Activated CD8-positive, alpha-beta T cell treated with anti-CD3 and anti-CD28 coated beads for 36 hours (primary cell): ENCODE data around the gene GFPT1. TPM values are rescaled to one million over a fixed set of nuclear protein-coding genes. Genes with fewer than 3 reads are reported as not detected.

Source experiments
- ATAC-seq: fragments of 200-7000 bp; cut with Tn5 transposase; one replicate; pipeline ENCODE4 v1.10.0; 2021; ENCODE audit warnings: mild to moderate bottlenecking, moderate library complexity
- CTCF ChIA-PET: fragments of 350-600 bp; sonication (Branson Sonifier 250); formaldehyde crosslinking; loops from one replicate; lab custom pipeline; 2021; ENCODE audit warnings: antibody characterized with exemption; lab: Charles Lee
- POLR2A ChIA-PET: fragments of 350-600 bp; sonication (Branson Sonifier 250); formaldehyde crosslinking; loops from one replicate; lab custom pipeline; 2021; ENCODE audit warnings: antibody characterized with exemption; lab: Charles Lee
- DNase-seq: peaks from one replicate; pipeline ENCODE4 v3.0.0-alpha.2; 2020
- H3K27ac Mint-ChIP-seq: one replicate; pipeline ENCODE4 v1.8.0; 2021; ENCODE audit warnings: mild to moderate bottlenecking, mixed read lengths
- H3K27me3 Mint-ChIP-seq: one replicate; pipeline ENCODE4 v1.8.0; 2021; ENCODE audit warnings: mixed read lengths
- H3K36me3 Mint-ChIP-seq: one replicate; pipeline ENCODE4 v1.8.0; 2021; ENCODE audit warnings: low read depth, mixed read lengths
- H3K4me1 Mint-ChIP-seq: one replicate; pipeline ENCODE4 v1.8.0; 2021; ENCODE audit warnings: low read depth, mixed read lengths
- H3K4me3 Mint-ChIP-seq: one replicate; pipeline ENCODE4 v1.8.0; 2021; ENCODE audit warnings: mild to moderate bottlenecking, moderate library complexity, mixed read lengths
- H3K9me3 Mint-ChIP-seq: one replicate; pipeline ENCODE4 v1.8.0; 2021; ENCODE audit warnings: mixed read lengths
- intact Hi-C: fragments of 100-400 bp; cut with micrococcal nuclease; formaldehyde crosslinking; loops from one replicate; pipeline ENCODE4 v1.10.0; 2022
- total RNA-seq, 2 experiments: library from RNA; stranded (reverse); gene quantifications; one replicate each; pipeline ENCODE4 v1.2.3, GENCODE V29; 2021
- TF ChIP-seq, protein P1 (sequence below): fragments of 200-600 bp; IDR thresholded peaks from one replicate; pipeline ENCODE4 v1.8.0; 2022; ENCODE audit warnings: antibody characterized with exemption, mild to moderate bottlenecking

GFPT1 gene
- total RNA-seq, 2 experiments from 2014 or later = 37.8 to 38.0 TPM

- intact Hi-C loops = no loop called here
- CTCF ChIA-PET = no interaction called here
- TF ChIP-seq, protein P1, sequence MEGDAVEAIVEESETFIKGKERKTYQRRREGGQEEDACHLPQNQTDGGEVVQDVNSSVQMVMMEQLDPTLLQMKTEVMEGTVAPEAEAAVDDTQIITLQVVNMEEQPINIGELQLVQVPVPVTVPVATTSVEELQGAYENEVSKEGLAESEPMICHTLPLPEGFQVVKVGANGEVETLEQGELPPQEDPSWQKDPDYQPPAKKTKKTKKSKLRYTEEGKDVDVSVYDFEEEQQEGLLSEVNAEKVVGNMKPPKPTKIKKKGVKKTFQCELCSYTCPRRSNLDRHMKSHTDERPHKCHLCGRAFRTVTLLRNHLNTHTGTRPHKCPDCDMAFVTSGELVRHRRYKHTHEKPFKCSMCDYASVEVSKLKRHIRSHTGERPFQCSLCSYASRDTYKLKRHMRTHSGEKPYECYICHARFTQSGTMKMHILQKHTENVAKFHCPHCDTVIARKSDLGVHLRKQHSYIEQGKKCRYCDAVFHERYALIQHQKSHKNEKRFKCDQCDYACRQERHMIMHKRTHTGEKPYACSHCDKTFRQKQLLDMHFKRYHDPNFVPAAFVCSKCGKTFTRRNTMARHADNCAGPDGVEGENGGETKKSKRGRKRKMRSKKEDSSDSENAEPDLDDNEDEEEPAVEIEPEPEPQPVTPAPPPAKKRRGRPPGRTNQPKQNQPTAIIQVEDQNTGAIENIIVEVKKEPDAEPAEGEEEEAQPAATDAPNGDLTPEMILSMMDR = no peak
- Mint-ChIP-seq H3K27ac (peak overlapping the region; percentile 54), H3K4me3 (no peak overlapping the region), H3K36me3 (peaks cover 9% of the 10 kb centered on the region), H3K4me1 (peaks cover 42% of the 10 kb centered on the region), H3K9me3 (no peaks in the 10 kb centered on the region), H3K27me3 (no peaks in the 10 kb centered on the region)
- no peak for DNase-seq
- POLR2A ChIA-PET = no interaction called here
- no peak for ATAC-seq
Observed at GRCh38 chr2:69382547-69382946, 4.5 kb downstream of the GFPT1 start.

DNA sequence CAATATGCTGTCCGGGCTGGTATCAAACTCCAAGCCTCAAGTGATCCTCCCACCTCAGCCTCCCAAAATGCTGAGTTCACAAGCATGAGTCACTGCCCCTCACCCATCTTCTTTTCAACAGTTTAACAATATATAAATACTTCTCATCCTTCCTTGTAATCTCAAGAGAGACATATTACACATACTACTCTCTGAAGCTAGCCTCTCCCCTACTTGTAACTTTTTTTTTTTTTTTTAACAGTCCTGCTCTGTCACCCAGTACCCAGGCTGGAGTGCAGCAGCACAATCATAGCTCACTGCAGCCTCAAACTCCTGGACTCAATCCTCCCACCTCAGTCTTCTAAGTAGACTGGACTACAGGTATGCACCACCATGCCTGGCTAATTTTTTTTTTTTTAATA lies 5.7 kb downstream of the GFPT1 start:
- H3K27ac Mint-ChIP-seq = peak overlapping the region; percentile 25
- no peaks in the 10 kb centered on the region for H3K27me3 Mint-ChIP-seq
- peak; percentile 79 for ATAC-seq
- peaks cover 9% of the 10 kb centered on the region for H3K36me3 Mint-ChIP-seq
- TF ChIP-seq, protein P1 = no peak
- H3K9me3 Mint-ChIP-seq = no peaks in the 10 kb centered on the region
- peaks cover 43% of the 10 kb centered on the region for H3K4me1 Mint-ChIP-seq
- DNase-seq = peak; percentile 26
- ChIA-PET CTCF (interaction anchor here (0.9 to 3.0 kb wide), 3 partner anchors 9 to 77 kb away, joined by 3 to 8 read pairs (median 3); no protein-coding TSS in a partner anchor), POLR2A (no interaction called here)
- no peak overlapping the region for H3K4me3 Mint-ChIP-seq
- intact Hi-C loops = no loop called here

- TF ChIP-seq, protein P1 = no peak
- CTCF ChIA-PET = interaction anchor here (0.8 to 3.0 kb wide), 4 partner anchors 10 to 184 kb away, joined by 3 to 8 read pairs (median 4); no protein-coding TSS in a partner anchor
- POLR2A ChIA-PET = interaction anchor here (0.9 kb wide), 1 partner anchor 448 kb away, joined by 4 read pairs; no protein-coding TSS in a partner anchor
- Mint-ChIP-seq H3K9me3 (no peaks in the 10 kb centered on the region), H3K4me1 (peaks cover 44% of the 10 kb centered on the region), H3K36me3 (peaks cover 9% of the 10 kb centered on the region), H3K27me3 (no peaks in the 10 kb centered on the region), H3K27ac (peak overlapping the region; percentile 13), H3K4me3 (no peak overlapping the region)
- DNase-seq = no peak
- peak; percentile 10 for ATAC-seq
- intact Hi-C loops = no loop called here
Observed at GRCh38 chr2:69380072-69380917, 6.7 kb downstream of the GFPT1 start.

- Mint-ChIP-seq H3K4me3 (no peak overlapping the region), H3K9me3 (no peaks in the 10 kb centered on the region), H3K27ac (no peak overlapping the region), H3K27me3 (no peaks in the 10 kb centered on the region), H3K4me1 (peaks cover 22% of the 10 kb centered on the region), H3K36me3 (peaks cover 8% of the 10 kb centered on the region)
- intact Hi-C loops = no loop called here
- no peak for DNase-seq
- ATAC-seq = no peak
- TF ChIP-seq, protein P1 = no peak
- ChIA-PET CTCF (interaction anchor here (0.9 to 2.1 kb wide), 13 partner anchors 10 to 441 kb away, joined by 3 to 16 read pairs (median 4); no protein-coding TSS in a partner anchor), POLR2A (interaction anchor here (1.0 kb wide), 1 partner anchor 16 kb away, joined by 3 read pairs; no protein-coding TSS in a partner anchor)
Observed at GRCh38 chr2:69376403-69376802, 10.6 kb downstream of the GFPT1 start.
